HK-2 (cell line): ENCODE measurements around the gene UACA.

Experiments
- DNase-seq: peaks from one replicate; pipeline ENCODE4 v3.0.0-alpha.2; 2018; ENCODE audit not compliant: unreplicated experiment

UACA gene

GRCh38 chr15:70788114-70789049 lies 25.0 kb upstream of the UACA start:
- no peak for DNase-seq

GRCh38 chr15:70786996-70787395 lies 23.6 kb upstream of the UACA start:
- DNase-seq = no peak

GRCh38 chr15:70783610-70784022 lies 20.3 kb upstream of the UACA start:
- DNase-seq = peak; percentile 52

GRCh38 chr15:70783041-70783440 lies 19.7 kb upstream of the UACA start:
- DNase-seq = no peak

GRCh38 chr15:70781236-70781635 lies 17.9 kb upstream of the UACA start:
- no peak for DNase-seq

GRCh38 chr15:70778258-70779076 lies 15.1 kb upstream of the UACA start:
- no peak for DNase-seq

GRCh38 chr15:70777170-70777926 lies 14.0 kb upstream of the UACA start:
- DNase-seq = no peak

GRCh38 chr15:70775160-70775559 lies 11.8 kb upstream of the UACA start:
- no peak for DNase-seq

GRCh38 chr15:70772402-70772801 lies 9.0 kb upstream of the UACA start:
- DNase-seq = no peak

GRCh38 chr15:70770863-70771262 lies 7.5 kb upstream of the UACA start:
- DNase-seq = no peak

- no peak for DNase-seq
Measured at GRCh38 chr15:70768257-70768883, 5.0 kb upstream of the UACA start.

- DNase-seq = no peak
Measured at GRCh38 chr15:70767667-70768066, 4.3 kb upstream of the UACA start.

- DNase-seq = no peak
Measured at GRCh38 chr15:70766597-70766996, 3.2 kb upstream of the UACA start.

- DNase-seq = no peak
Measured at GRCh38 chr15:70765504-70766281, 2.3 kb upstream of the UACA start.

GRCh38 chr15:70763950-70764730 lies 782 bp upstream of the UACA start:
- DNase-seq = no peak

- peak; percentile 42 for DNase-seq
Measured at GRCh38 chr15:70762469-70763119, 764 bp downstream of the UACA start.

- no peak for DNase-seq
Measured at GRCh38 chr15:70761931-70762468, 1.4 kb downstream of the UACA start.

GRCh38 chr15:70761046-70761445 lies 2.3 kb downstream of the UACA start:
- no peak for DNase-seq

- no peak for DNase-seq
Measured at GRCh38 chr15:70758790-70759462, 4.4 kb downstream of the UACA start.
